ENCODE results near the gene AGAP2. TPM values are rescaled to one million over a fixed set of nuclear protein-coding genes. Genes with fewer than 3 reads are reported as not detected.

Gene AGAP2
- polyA plus RNA-seq, 2 of the 4 experiments (the other 2 are of a cell fraction): 0.26 to 0.45 TPM

DNA sequence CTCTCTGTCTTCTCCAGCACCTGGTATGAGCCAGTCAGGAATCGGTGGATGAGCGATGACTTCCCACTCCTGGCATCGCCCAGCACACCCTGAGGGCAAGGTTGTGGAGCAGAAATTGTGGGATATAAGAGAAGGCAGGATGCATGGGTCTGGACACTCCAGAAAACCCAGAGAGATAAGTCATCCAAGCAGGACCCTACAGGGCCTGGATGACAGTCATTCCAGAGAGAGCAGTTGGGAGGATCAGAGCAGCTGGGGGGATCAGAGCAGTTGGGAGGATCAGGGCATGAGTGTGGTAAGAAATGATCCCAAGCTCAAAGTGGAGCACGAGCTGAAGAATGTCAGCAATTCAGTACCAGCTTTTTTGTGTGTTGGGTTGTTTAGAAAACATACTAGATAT, 4.0 kb downstream of the AGAP2 start:
- 51% methylated on average over 4 of the region's 4 CpGs for WGBS (ENCODE audit: missing lambda C conversion rate)
- FAIRE-seq (no peak), ATAC-seq (no peak), DNase-seq (ENCODE audit: low read depth in 1 of 2, low spot score in 1 of 2) (no peak)
- ChIA-PET POLR2A (interaction anchor here (1.9 kb wide), 1 partner anchor 8 kb away, joined by 14 read pairs; no protein-coding TSS in a partner anchor), CTCF (interaction anchor here (1.0 to 10.7 kb wide), 7 partner anchors 10 to 151 kb away, joined by 3 to 242 read pairs (median 8); partner anchors contain the start of genes B4GALNT1, OS9 and TSPAN31)
- Histone ChIP-seq H3K9me3 (no peaks in the 10 kb centered on the region), H3K4me2 (no peak overlapping the region), H3K27ac (no peak overlapping the region), H3K4me1 (peaks cover 27% of the 10 kb centered on the region), H3K4me3 (no peak overlapping the region)
- TF ChIP-seq, protein P1, sequence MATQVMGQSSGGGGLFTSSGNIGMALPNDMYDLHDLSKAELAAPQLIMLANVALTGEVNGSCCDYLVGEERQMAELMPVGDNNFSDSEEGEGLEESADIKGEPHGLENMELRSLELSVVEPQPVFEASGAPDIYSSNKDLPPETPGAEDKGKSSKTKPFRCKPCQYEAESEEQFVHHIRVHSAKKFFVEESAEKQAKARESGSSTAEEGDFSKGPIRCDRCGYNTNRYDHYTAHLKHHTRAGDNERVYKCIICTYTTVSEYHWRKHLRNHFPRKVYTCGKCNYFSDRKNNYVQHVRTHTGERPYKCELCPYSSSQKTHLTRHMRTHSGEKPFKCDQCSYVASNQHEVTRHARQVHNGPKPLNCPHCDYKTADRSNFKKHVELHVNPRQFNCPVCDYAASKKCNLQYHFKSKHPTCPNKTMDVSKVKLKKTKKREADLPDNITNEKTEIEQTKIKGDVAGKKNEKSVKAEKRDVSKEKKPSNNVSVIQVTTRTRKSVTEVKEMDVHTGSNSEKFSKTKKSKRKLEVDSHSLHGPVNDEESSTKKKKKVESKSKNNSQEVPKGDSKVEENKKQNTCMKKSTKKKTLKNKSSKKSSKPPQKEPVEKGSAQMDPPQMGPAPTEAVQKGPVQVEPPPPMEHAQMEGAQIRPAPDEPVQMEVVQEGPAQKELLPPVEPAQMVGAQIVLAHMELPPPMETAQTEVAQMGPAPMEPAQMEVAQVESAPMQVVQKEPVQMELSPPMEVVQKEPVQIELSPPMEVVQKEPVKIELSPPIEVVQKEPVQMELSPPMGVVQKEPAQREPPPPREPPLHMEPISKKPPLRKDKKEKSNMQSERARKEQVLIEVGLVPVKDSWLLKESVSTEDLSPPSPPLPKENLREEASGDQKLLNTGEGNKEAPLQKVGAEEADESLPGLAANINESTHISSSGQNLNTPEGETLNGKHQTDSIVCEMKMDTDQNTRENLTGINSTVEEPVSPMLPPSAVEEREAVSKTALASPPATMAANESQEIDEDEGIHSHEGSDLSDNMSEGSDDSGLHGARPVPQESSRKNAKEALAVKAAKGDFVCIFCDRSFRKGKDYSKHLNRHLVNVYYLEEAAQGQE (IDR thresholded peaks at IDR 0.05): no peak
- TF ChIP-seq CHD2 (IDR thresholded peaks at IDR 0.05; ENCODE audit: low read length, partially characterized antibody) (no peak), RFX5 (IDR thresholded peaks at IDR 0.05) (no peak), KDM1A (IDR thresholded peaks at IDR 0.05; ENCODE audit: low read depth) (no peak), ZC3H11A (IDR thresholded peaks at IDR 0.05) (no peak)
- TF ChIP-seq, protein P2, sequence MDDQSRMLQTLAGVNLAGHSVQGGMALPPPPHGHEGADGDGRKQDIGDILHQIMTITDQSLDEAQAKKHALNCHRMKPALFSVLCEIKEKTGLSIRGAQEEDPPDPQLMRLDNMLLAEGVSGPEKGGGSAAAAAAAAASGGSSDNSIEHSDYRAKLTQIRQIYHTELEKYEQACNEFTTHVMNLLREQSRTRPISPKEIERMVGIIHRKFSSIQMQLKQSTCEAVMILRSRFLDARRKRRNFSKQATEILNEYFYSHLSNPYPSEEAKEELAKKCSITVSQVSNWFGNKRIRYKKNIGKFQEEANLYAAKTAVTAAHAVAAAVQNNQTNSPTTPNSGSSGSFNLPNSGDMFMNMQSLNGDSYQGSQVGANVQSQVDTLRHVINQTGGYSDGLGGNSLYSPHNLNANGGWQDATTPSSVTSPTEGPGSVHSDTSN (IDR thresholded peaks at IDR 0.05): no peak

DNA sequence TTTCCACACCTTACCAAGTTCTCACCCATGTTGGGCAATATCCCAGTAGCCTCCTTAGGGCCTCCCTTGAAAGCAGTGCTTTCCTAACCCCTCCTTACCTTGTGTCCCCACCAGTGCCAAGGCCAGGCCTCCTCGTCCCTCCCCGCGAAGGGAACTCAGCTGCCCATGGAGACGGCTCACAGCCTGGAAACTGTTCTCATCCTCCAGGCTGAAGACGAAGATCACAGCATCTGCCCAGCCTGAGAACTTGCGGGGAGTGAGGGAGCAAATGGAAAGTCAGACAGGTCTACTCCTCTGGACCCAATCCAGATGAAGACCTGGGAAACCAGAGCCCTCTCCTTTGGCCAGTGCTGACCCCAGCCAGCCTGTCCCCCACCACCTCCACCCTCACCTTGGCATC, 4.6 kb downstream of the AGAP2 start:
- no peaks in the 10 kb centered on the region for H3K9me3 ChIP-seq
- POLR2A ChIA-PET: interaction anchor here (0.5 kb wide), 1 partner anchor 171 kb away, joined by 4 read pairs; no protein-coding TSS in a partner anchor
- no peak overlapping the region for H3K4me3 ChIP-seq
- no peak overlapping the region for H3K4me2 ChIP-seq
- FAIRE-seq (no peak), ATAC-seq (no peak), DNase-seq (ENCODE audit: low read depth in 1 of 2, low spot score in 1 of 2) (no peak)
- no peak overlapping the region for H3K27ac ChIP-seq
- TF ChIP-seq, protein P3, sequence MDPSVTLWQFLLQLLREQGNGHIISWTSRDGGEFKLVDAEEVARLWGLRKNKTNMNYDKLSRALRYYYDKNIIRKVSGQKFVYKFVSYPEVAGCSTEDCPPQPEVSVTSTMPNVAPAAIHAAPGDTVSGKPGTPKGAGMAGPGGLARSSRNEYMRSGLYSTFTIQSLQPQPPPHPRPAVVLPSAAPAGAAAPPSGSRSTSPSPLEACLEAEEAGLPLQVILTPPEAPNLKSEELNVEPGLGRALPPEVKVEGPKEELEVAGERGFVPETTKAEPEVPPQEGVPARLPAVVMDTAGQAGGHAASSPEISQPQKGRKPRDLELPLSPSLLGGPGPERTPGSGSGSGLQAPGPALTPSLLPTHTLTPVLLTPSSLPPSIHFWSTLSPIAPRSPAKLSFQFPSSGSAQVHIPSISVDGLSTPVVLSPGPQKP (IDR thresholded peaks at IDR 0.05; ENCODE audit: low read depth, low read length): no peak
- TF ChIP-seq, protein P4, sequence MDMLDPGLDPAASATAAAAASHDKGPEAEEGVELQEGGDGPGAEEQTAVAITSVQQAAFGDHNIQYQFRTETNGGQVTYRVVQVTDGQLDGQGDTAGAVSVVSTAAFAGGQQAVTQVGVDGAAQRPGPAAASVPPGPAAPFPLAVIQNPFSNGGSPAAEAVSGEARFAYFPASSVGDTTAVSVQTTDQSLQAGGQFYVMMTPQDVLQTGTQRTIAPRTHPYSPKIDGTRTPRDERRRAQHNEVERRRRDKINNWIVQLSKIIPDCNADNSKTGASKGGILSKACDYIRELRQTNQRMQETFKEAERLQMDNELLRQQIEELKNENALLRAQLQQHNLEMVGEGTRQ (IDR thresholded peaks at IDR 0.05): no peak
- TF ChIP-seq ESRRA (IDR thresholded peaks at IDR 0.05; ENCODE audit: borderline replicate concordance, low read length) (no peak), CHD2 (IDR thresholded peaks at IDR 0.05; ENCODE audit: low read length, partially characterized antibody) (no peak), HOXA7 (CRISPR knock-in tag; IDR thresholded peaks at IDR 0.05) (no peak), PHF8 (IDR thresholded peaks at IDR 0.05; ENCODE audit: borderline replicate concordance, low read depth) (no peak), HOXB13 (CRISPR knock-in tag; IDR thresholded peaks at IDR 0.05; ENCODE audit: low read depth) (no peak), MYC (IDR thresholded peaks at IDR 0.05; ENCODE audit: borderline replicate concordance, low read length) (no peak), EP300 (IDR thresholded peaks at IDR 0.05) (no peak), FOSL2 (IDR thresholded peaks at IDR 0.05) (no peak), FOSL2 (CRISPR knock-in tag; IDR thresholded peaks at IDR 0.05) (no peak), MAZ (IDR thresholded peaks at IDR 0.05; ENCODE audit: borderline replicate concordance, low read depth, low read length) (no peak), CHD4 (IDR thresholded peaks at IDR 0.05; ENCODE audit: borderline replicate concordance) (no peak), BHLHE40 (IDR thresholded peaks at IDR 0.05; ENCODE audit: low read depth, low read length) (no peak), NR3C1 (IDR thresholded peaks at IDR 0.05) (no peak), ZSCAN20 (CRISPR knock-in tag; IDR thresholded peaks at IDR 0.05) (no peak), NPAS2 (CRISPR knock-in tag; IDR thresholded peaks at IDR 0.05; ENCODE audit: borderline replicate concordance) (no peak)
- TF ChIP-seq, protein P5, sequence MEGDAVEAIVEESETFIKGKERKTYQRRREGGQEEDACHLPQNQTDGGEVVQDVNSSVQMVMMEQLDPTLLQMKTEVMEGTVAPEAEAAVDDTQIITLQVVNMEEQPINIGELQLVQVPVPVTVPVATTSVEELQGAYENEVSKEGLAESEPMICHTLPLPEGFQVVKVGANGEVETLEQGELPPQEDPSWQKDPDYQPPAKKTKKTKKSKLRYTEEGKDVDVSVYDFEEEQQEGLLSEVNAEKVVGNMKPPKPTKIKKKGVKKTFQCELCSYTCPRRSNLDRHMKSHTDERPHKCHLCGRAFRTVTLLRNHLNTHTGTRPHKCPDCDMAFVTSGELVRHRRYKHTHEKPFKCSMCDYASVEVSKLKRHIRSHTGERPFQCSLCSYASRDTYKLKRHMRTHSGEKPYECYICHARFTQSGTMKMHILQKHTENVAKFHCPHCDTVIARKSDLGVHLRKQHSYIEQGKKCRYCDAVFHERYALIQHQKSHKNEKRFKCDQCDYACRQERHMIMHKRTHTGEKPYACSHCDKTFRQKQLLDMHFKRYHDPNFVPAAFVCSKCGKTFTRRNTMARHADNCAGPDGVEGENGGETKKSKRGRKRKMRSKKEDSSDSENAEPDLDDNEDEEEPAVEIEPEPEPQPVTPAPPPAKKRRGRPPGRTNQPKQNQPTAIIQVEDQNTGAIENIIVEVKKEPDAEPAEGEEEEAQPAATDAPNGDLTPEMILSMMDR (IDR thresholded peaks at IDR 0.05): no peak
- WGBS (ENCODE audit: missing lambda C conversion rate): 63% methylated on average over 6 of the region's 6 CpGs
- CTCF ChIA-PET: interaction anchor here (1.0 to 10.7 kb wide), 7 partner anchors 10 to 181 kb away, joined by 3 to 242 read pairs (median 3); partner anchors contain the start of genes B4GALNT1 and TSPAN31
- peaks cover 25% of the 10 kb centered on the region for H3K4me1 ChIP-seq
